Smooth muscle cell (in vitro differentiated cells): ENCODE data around the gene ALAD. TPM values are rescaled to one million over a fixed set of nuclear protein-coding genes. Genes with fewer than 3 reads are reported as not detected.
A peak's percentile ranks its signal among the peaks of the same experiment; 100 is the strongest.

Experiments
- DNase-seq: peaks from one replicate; lab custom pipeline; 2025; ENCODE audit not compliant: unreplicated experiment; lab: John Stamatoyannopoulos, UW
- H2AFZ ChIP-seq: fragments of 200-600 bp; sonication (generic); 2 replicates; pipeline ENCODE4 v1.6.0; 2016; ENCODE audit warnings: antibody characterized with exemption, low read depth, mild to moderate bottlenecking
- H3F3A ChIP-seq: fragments of 200-600 bp; sonication (generic); 2 replicates; pipeline ENCODE4 v1.6.0; 2017; ENCODE audit warnings: antibody characterized with exemption, low read depth
- H3K27ac ChIP-seq: fragments of 200-600 bp; sonication (generic); 2 replicates; pipeline ENCODE4 v1.5.1; 2016; ENCODE audit warnings: low read depth, mild to moderate bottlenecking
- H3K27me3 ChIP-seq: fragments of 200-600 bp; sonication (generic); 2 replicates; pipeline ENCODE4 v1.6.1; 2016; ENCODE audit warnings: low read depth, mild to moderate bottlenecking
- H3K36me3 ChIP-seq: fragments of 200-600 bp; sonication (generic); 2 replicates; pipeline ENCODE4 v1.5.1; 2016; ENCODE audit warnings: low read depth
- H3K4me1 ChIP-seq: fragments of 200-600 bp; sonication (generic); 2 replicates; pipeline ENCODE4 v1.5.1; 2016; ENCODE audit warnings: low read depth
- H3K4me2 ChIP-seq: fragments of 200-600 bp; sonication (generic); 2 replicates; pipeline ENCODE4 v1.6.0; 2016; ENCODE audit warnings: mild to moderate bottlenecking
- H3K4me3 ChIP-seq: fragments of 200-600 bp; sonication (generic); 2 replicates; pipeline ENCODE4 v1.5.1; 2016; ENCODE audit warnings: mild to moderate bottlenecking
- H3K79me2 ChIP-seq: fragments of 200-600 bp; sonication (generic); 2 replicates; pipeline ENCODE4 v1.6.0; 2016; ENCODE audit warnings: low read depth, mild to moderate bottlenecking
- H3K9ac ChIP-seq: fragments of 200-600 bp; sonication (generic); 2 replicates; pipeline ENCODE4 v1.6.0; 2016; ENCODE audit warnings: low read depth
- H3K9me3 ChIP-seq: fragments of 200-600 bp; sonication (generic); replicated peaks from 2 replicates; pipeline ENCODE4 v1.5.1; 2016; ENCODE audit warnings: low read depth
- H4K20me1 ChIP-seq: fragments of 200-600 bp; sonication (generic); 2 replicates; pipeline ENCODE4 v1.6.0; 2016; ENCODE audit warnings: low read depth
- WGBS: methylation state at CpG from one replicate; pipeline ENCODE4 v1.1.7; 2016; ENCODE audit warnings: low lambda C conversion rate; 5-methylcytosine and 5-hydroxymethylcytosine counted together
- polyA plus RNA-seq: library from polyadenylated mRNA; unstranded; fragments of >200 nt; fragmentation: Nextera tagmentation; extraction: Ambion mirVana; gene quantifications from 2 replicates; pipeline ENCODE4 v1.2.1, GENCODE V29; 2016
- total RNA-seq: library from RNA; depleted of rRNA; stranded (reverse); fragments of >200 nt; gene quantifications from 2 replicates; pipeline ENCODE4 v1.2.3, GENCODE V29; 2014
- TF ChIP-seq, protein P1 (sequence below): fragments of 200-600 bp; sonication (generic); IDR thresholded peaks from 2 replicates; pipeline ENCODE4 v1.5.1; 2017; ENCODE audit warnings: borderline replicate concordance, mild to moderate bottlenecking, antibody characterized with exemption; ENCODE audit not compliant: insufficient read depth, poor library complexity, severe bottlenecking

The ALAD gene
- total and polyA plus RNA-seq, 2 experiments from 2014 or later = 7.1 to 15.4 TPM

DNA sequence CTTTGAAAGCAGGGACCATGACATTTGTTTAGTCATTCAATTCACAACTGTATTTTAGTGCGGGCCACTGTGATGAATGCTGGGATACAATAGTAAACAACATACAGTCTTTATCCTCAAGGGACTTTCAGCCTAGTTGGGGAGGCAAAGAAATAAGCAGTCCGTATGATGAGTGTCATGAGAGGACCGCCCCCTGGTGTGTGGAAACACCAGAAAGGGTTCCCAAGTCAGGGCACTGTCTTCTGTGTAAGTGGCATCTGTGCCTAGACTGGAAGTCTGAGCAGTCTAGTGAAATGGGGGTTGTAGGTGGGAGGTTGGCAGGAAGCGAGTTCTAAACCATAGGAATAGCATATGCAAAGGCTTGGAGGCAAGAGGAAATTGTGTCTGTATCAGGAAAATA lies 16.3 kb upstream of the ALAD start:
- Histone ChIP-seq H3K27me3 (no peaks in the 10 kb centered on the region), H3F3A (peaks cover 4% of the 10 kb centered on the region), H4K20me1 (no peaks in the 10 kb centered on the region), H3K4me3 (no peak overlapping the region), H3K79me2 (no peaks in the 10 kb centered on the region), H3K36me3 (no peaks in the 10 kb centered on the region), H3K4me2 (no peak overlapping the region), H3K9ac (no peak overlapping the region), H3K9me3 (no peaks in the 10 kb centered on the region), H3K27ac (no peak overlapping the region), H2AFZ (no peak overlapping the region), H3K4me1 (no peaks in the 10 kb centered on the region)
- no peak for DNase-seq
- TF ChIP-seq, protein P1, sequence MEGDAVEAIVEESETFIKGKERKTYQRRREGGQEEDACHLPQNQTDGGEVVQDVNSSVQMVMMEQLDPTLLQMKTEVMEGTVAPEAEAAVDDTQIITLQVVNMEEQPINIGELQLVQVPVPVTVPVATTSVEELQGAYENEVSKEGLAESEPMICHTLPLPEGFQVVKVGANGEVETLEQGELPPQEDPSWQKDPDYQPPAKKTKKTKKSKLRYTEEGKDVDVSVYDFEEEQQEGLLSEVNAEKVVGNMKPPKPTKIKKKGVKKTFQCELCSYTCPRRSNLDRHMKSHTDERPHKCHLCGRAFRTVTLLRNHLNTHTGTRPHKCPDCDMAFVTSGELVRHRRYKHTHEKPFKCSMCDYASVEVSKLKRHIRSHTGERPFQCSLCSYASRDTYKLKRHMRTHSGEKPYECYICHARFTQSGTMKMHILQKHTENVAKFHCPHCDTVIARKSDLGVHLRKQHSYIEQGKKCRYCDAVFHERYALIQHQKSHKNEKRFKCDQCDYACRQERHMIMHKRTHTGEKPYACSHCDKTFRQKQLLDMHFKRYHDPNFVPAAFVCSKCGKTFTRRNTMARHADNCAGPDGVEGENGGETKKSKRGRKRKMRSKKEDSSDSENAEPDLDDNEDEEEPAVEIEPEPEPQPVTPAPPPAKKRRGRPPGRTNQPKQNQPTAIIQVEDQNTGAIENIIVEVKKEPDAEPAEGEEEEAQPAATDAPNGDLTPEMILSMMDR = no peak
- 92% methylated on average over 4 of the region's 4 CpGs for WGBS

DNA sequence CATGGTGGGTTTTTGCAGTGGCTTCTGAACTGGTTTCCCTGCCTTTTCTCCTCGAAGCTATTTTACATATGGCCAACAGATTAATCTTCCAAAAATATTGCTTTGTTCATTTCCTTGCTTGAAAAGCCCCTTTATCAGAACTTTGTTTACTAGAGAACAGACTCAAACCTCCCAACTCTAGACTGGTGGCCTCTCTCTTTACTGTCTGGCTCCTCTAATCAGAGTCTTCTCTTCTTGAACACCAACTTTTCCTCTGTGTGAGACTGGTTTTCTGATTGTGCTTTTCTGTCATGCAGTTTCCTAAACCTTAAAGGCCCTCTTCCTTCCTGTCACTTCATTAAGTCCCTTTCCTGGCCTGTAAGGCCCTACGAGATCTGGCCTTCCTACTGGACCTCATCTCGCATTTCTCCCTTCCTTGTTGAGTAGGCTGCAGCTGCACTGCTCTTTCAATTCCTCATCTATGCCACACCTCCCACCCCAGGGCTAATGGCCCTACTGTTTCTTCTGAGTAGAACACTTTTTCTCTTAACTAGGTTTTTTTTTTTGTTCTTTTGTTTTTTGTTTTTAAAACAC lies 15.2 kb upstream of the ALAD start:
- H2AFZ ChIP-seq = peak overlapping the region; percentile 9
- H3K36me3 ChIP-seq = no peaks in the 10 kb centered on the region
- DNase-seq = no peak
- no peaks in the 10 kb centered on the region for H4K20me1 ChIP-seq
- H3K4me2 ChIP-seq = no peak overlapping the region
- no peaks in the 10 kb centered on the region for H3K79me2 ChIP-seq
- TF ChIP-seq, protein P1 = no peak
- WGBS = 58% methylated on average over 3 of the region's 3 CpGs
- no peaks in the 10 kb centered on the region for H3K27me3 ChIP-seq
- no peaks in the 10 kb centered on the region for H3K9me3 ChIP-seq
- no peak overlapping the region for H3K9ac ChIP-seq
- H3K27ac ChIP-seq = no peak overlapping the region
- peaks cover 3% of the 10 kb centered on the region for H3K4me1 ChIP-seq
- H3F3A ChIP-seq = peaks cover 14% of the 10 kb centered on the region
- H3K4me3 ChIP-seq = no peak overlapping the region

DNA sequence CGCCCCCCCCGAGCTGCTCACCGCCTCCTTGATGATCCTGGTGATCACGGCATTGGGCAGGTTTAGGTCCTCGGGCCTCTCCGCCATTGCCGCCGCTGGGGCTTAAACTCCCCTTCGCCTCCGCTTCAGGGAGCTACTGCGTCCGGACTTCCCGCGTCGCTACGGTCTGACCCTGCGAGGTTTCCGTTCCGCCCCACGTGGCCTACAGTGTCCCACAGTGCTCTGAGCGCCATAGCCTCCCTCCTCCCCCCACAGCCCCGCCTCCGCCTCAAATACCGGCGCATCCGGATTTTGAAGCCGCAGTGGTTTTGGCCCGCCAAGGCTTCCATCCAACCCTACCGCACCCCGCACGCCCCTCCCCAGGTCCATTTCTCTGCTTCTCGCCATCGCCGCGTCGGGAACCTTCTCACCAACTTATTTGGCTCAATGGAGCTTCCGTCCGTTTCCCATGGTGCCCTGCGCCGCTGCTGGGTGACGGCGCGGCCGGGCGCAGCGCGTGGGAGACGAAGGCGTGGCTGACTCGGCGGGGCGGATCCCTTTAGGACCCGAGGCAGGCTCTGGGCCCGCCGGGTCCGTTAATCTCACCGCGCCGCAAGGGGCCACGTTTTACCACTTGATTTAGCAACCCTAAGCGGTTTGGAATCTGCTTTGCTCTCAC lies 9.3 kb upstream of the ALAD start, which contains the start of the genes C9orf43 and POLE3:
Gene C9orf43, plus strand, starts transcription at position 541 of the 658 bp plus-strand sequence. CDS start 2,747 bp downstream, outside the sequence.
Gene POLE3, minus strand, starts transcription at position 469 of the 658 bp plus-strand sequence. Its CDS starts 382 bp downstream, at position 87.
- Histone ChIP-seq H3K4me3 (peak within 1 kb of the TSS; percentile 70), H3K79me2 (peaks cover 17% of the 10 kb centered on the region), H3K4me2 (peak within 1 kb of the TSS; percentile 90), H3K36me3 (no peaks in the 10 kb centered on the region), H4K20me1 (no peaks in the 10 kb centered on the region), H3F3A (peaks cover 19% of the 10 kb centered on the region), H3K9ac (peak within 1 kb of the TSS; percentile 97), H3K27me3 (no peaks in the 10 kb centered on the region), H2AFZ (peak within 1 kb of the TSS; percentile 90), H3K4me1 (peaks cover 9% of the 10 kb centered on the region), H3K27ac (peak within 1 kb of the TSS; percentile 95), H3K9me3 (no peaks in the 10 kb centered on the region)
- peak; percentile 86 for DNase-seq
- TF ChIP-seq, protein P1 = no peak
- under 1% methylated on average over 59 of the region's 61 CpGs for WGBS
